Skin epidermis (tissue), 12 donors: Measurements from ENCODE around the gene MRTFA.
"Not testable (repeated sequence)": the region's sequence is repeated elsewhere in the genome, so short reads cannot be mapped to it uniquely, and the experiment has no call there.

Experiments
- H3K27ac ChIP-seq, 21 experiments: fragments of 200-600 bp; sonication (generic) in 11 of 21; one replicate each; pipeline ENCODE4 v1.5.0; 2020; ENCODE audit warnings: mild to moderate bottlenecking in 3 of 21, inconsistent platforms in 2 of 21, moderate library complexity in 2 of 21
- H3K4me3 ChIP-seq, 7 experiments: fragments of 200-600 bp; sonication (generic) in 2 of 7; one replicate each; pipeline ENCODE4 v1.5.0; 2020; ENCODE audit warnings: inconsistent platforms in 2 of 7, mild to moderate bottlenecking in 2 of 7, moderate library complexity in 1 of 7

MRTFA gene

GRCh38 chr22:40572976-40573375, 63.5 kb downstream of the MRTFA start:
- Histone ChIP-seq H3K27ac (peak overlapping the region in 3 of 21 experiments; percentile 11 to 57 (median 37)), H3K4me3 (no peak overlapping the region)

GRCh38 chr22:40571887-40572286, 64.6 kb downstream of the MRTFA start:
- H3K27ac ChIP-seq, result no peak overlapping the region
- H3K4me3 ChIP-seq, result no peak overlapping the region

GRCh38 chr22:40567626-40568328, 68.7 kb downstream of the MRTFA start:
- Histone ChIP-seq H3K4me3 (no peak overlapping the region), H3K27ac (no peak overlapping the region)

- H3K27ac ChIP-seq, result no peak overlapping the region
- no peak overlapping the region for H3K4me3 ChIP-seq
Observed at GRCh38 chr22:40567106-40567505, 69.4 kb downstream of the MRTFA start.

- Histone ChIP-seq H3K27ac (no peak overlapping the region), H3K4me3 (no peak overlapping the region)
Observed at GRCh38 chr22:40560994-40561515, 75.5 kb downstream of the MRTFA start.

GRCh38 chr22:40560551-40560950, 76.0 kb downstream of the MRTFA start:
- no peak overlapping the region for H3K27ac ChIP-seq
- H3K4me3 ChIP-seq, result no peak overlapping the region

GRCh38 chr22:40557972-40558371, 78.5 kb downstream of the MRTFA start:
- Histone ChIP-seq H3K27ac (no peak overlapping the region), H3K4me3 (no peak overlapping the region)

- H3K4me3 ChIP-seq, result no peak overlapping the region
Observed at GRCh38 chr22:40556641-40557040, 79.9 kb downstream of the MRTFA start.

GRCh38 chr22:40554023-40554422, 82.5 kb downstream of the MRTFA start:
- not testable (repeated sequence) for H3K4me3 ChIP-seq, H3K27ac ChIP-seq

More at GRCh38 chr22:40556641-40557040, 79.9 kb downstream of the MRTFA start:
- no peak overlapping the region for H3K27ac ChIP-seq

- H3K27ac ChIP-seq, result no peak overlapping the region
- H3K4me3 ChIP-seq, result no peak overlapping the region
Observed at GRCh38 chr22:40553014-40553554, 83.4 kb downstream of the MRTFA start.

GRCh38 chr22:40552070-40552469, 84.4 kb downstream of the MRTFA start:
- no peak overlapping the region for H3K27ac ChIP-seq
- H3K4me3 ChIP-seq, result no peak overlapping the region

GRCh38 chr22:40547729-40548143, 88.8 kb downstream of the MRTFA start:
- H3K27ac ChIP-seq, result no peak overlapping the region
- no peak overlapping the region for H3K4me3 ChIP-seq

GRCh38 chr22:40544758-40545157, 91.8 kb downstream of the MRTFA start:
- Histone ChIP-seq H3K4me3 (no peak overlapping the region), H3K27ac (no peak overlapping the region)

- no peak overlapping the region for H3K4me3 ChIP-seq
- H3K27ac ChIP-seq, result peak overlapping the region in 7 of 21 experiments; percentile 5 to 52 (median 25)
Observed at GRCh38 chr22:40542821-40543540, 93.5 kb downstream of the MRTFA start.

- Histone ChIP-seq H3K27ac (no peak overlapping the region), H3K4me3 (no peak overlapping the region)
Observed at GRCh38 chr22:40541300-40541699, 95.2 kb downstream of the MRTFA start.

- H3K27ac ChIP-seq, result no peak overlapping the region
- no peak overlapping the region for H3K4me3 ChIP-seq
Observed at GRCh38 chr22:40540265-40540664, 96.3 kb downstream of the MRTFA start.

- not testable (repeated sequence) for H3K27ac ChIP-seq, H3K4me3 ChIP-seq
Observed at GRCh38 chr22:40536149-40536548, 100.4 kb downstream of the MRTFA start.

GRCh38 chr22:40535642-40536041, 100.9 kb downstream of the MRTFA start:
- Histone ChIP-seq H3K4me3 (no peak overlapping the region), H3K27ac (peak overlapping the region in 12 of 21 experiments; percentile 7 to 71 (median 57))

- Histone ChIP-seq H3K27ac (peak overlapping the region in 18 of 21 experiments; percentile 7 to 86 (median 56)), H3K4me3 (no peak overlapping the region)
Observed at GRCh38 chr22:40535189-40535512, 101.4 kb downstream of the MRTFA start.

GRCh38 chr22:40534379-40535188, 101.9 kb downstream of the MRTFA start:
- Histone ChIP-seq H3K4me3 (no peak overlapping the region), H3K27ac (peak overlapping the region in 18 of 21 experiments; percentile 7 to 86 (median 56))
